ENCODE results near the gene SHROOM2. TPM values are rescaled to one million over a fixed set of nuclear protein-coding genes. Genes with fewer than 3 reads are reported as not detected.
"Not testable (repeated sequence)": the region's sequence is repeated elsewhere in the genome, so short reads cannot be mapped to it uniquely, and the experiment has no call there.

The SHROOM2 gene
- 8.8 and 14.0 TPM in 2 replicates for total RNA-seq

GRCh38 chrX:9785944-9786797 lies at the start of gene SHROOM2:
Gene SHROOM2, plus strand, starts transcription at chrX:9786429. Its CDS starts 117 bp downstream, at chrX:9786546.
- peak; percentile 40 for DNase-seq

DNA sequence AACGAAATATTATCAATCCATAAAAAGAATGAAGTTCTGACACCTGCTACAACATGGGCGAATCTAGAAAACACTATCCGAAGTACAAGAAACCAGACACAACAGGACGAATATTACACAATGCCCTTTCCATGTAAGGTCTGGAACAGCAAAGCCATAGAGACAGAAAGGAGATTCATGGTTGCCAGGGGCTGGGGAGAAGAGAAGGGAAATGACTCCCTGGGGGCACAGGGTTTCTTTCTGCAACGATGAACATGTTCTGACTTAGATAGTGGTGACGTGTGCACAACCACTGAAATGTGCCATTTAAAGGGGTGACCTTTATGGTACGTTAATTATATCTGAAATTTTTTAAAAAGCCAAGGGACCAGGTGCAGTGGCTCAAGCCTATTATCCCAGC lies 48.9 kb upstream of the SHROOM2 start:
- DNase-seq = no peak

DNA sequence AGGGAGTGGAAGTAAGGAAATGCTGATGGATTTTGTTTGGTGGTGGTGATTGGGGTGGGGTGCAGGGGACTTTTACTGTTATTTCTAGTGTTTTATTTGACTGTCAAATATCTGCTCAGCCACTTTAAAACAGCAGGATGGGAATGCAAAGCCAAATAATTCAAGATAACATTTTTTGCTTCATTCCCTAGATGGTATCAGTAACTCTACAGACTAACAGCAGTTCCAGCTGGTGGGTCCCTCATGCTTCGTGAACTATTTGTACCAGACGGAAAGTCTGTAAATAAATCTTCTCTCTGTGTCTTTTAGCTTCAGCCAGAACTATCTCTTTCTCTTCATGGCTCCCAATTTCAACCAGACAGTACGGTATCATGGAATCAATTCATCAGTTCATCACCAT lies 48.1 kb upstream of the SHROOM2 start:
- no peak for DNase-seq

GRCh38 chrX:9739130-9739529 lies 47.1 kb upstream of the SHROOM2 start:
- no peak for DNase-seq

DNA sequence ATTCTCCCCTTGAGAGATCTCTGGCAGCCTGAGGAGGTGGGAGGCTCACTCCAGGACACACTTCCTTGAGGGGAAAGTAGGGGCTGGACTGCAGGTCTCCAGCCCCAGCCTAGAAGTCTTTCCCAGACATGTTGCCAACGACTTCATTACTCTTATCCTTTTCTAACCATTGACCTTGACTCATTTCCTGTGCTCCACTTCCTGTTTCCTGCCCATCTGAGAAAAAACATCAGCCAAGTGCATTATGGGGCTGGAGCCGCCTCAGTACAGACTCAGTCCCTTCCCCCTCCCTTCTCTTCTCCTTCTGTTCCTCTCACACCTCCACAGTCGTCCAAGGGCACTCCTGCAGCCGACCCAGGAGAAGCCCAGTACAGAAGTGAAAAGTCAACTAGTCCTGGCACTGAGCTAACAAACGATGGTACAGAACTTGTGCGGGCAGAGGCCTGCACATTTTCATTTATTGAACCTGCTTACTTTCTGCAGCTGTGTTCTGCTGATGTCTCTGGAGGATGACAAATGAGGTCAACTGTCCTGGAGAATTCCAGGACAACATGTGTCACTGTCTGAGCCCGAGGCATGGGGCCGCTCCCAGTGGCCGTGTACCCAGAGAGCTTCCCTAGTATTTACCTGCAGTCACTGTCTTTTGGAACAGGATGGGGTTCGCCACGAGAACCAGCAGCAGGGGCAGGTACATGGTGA lies 40.7 kb upstream of the SHROOM2 start:
- DNase-seq = peak; percentile 94

DNA sequence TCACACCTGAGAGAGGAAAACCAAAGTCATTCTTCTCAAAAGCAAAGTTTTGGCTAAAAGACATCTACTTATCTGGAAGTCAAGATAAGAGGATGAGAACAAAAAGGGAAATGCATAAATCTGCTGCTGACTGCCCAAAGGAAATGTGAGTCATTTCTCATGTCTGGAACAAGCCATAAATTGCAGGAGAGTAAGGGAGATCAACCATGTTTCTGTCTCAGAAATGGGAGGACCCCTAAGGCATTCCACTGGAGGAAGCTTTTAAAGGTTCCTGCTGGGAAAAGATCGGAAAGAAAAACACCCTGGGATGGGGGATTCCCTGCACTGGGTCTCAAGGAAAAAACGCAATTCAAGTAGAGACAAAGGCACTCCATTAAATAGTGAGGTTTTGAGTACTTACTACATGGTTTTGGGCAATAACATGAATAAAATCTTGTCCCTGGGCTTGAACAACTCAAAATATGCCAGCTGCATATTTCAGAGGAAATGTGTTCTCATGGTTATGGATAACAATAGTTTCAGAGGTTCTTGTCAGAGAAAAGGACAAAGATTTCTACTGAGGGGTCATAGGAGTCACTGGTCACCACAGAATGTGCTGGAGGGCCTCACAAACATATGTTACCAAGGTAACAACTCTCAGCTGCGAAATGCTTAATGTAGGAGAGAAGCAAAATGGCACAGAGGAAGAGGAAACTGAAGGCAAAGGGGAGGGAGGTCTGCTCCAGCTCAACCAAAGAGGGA lies 39.9 kb upstream of the SHROOM2 start:
- DNase-seq = peak; percentile 90

DNA sequence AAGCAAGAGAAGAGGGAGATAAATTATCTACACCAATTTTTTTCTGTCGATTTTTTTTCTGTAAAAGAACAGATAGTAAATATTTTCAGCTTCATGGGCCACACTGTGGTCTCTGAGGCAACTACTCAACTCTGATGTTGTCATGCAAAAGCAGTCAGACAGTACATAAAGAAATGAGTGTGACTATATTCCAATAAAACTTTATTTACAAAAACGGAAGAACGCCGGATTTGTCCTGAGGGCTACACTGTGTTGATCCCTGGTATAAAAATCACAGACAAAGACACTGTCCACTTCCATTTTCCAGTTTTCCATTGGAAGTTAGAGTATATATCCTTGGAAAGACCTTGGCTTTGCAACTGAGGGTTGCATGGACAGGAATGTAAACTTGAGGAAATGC lies 38.6 kb upstream of the SHROOM2 start:
- DNase-seq = no peak

GRCh38 chrX:9749146-9749692 lies 37.0 kb upstream of the SHROOM2 start:
- DNase-seq = peak; percentile 63

DNA sequence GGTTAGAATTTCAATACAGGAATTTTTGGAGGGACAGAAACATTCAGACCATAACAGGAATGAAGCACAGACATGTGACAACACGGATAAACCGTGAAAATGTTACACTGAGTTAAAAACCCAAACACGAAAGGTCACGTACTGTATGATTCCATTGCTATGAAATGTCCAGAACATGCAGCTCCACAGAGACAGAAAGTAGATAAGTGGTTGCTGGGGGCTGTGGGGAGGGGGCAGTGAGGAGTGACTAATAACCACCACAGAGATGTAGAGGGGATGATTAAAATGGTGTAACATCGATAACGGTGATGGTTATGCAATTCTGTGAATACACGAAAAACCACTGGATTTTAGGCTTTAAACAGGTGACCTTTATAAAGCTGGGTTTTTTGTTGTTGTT lies 28.9 kb upstream of the SHROOM2 start:
- no peak for DNase-seq

GRCh38 chrX:9758021-9758638 lies 28.1 kb upstream of the SHROOM2 start:
- DNase-seq = no peak

- no peak for DNase-seq
These were observed 26.9 kb upstream of the SHROOM2 start for GRCh38 chrX:9759337-9759736.

GRCh38 chrX:9765072-9765736 lies 21.0 kb upstream of the SHROOM2 start:
- no peak for DNase-seq

- no peak for DNase-seq
These were observed 20.5 kb upstream of the SHROOM2 start, which contains the start of gene GPR143 for GRCh38 chrX:9765737-9766097. Gene GPR143, minus strand, starts transcription at chrX:9765847. Its CDS starts 30 bp downstream, at chrX:9765817.

- DNase-seq = peak; percentile 58
These were observed 18.9 kb upstream of the SHROOM2 start for GRCh38 chrX:9767375-9767774.

DNA sequence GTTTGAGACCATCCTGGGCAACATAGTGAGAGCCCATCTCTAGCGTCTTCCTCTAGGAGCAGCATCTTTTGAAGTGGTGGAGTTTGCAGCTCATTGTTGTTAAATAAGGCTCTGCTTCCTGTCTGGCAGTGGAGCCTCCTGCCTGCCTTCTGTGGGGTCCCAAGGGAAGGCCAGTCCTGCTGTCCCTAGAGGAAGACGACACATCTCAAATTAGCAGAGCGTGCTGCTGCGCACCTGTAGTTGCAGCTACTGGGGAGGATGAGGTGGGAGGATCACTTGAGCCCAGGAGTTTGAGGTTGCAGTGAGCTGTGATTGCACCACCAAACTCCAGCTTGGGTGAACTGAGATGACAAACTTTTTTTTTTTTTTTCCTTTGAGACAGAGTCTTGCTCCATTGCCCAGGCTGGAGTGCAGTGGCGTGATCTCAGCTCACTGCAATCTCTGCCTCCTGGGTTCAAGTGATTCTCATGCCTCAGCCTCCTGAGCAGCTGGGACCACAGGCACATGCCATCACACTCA lies 17.8 kb upstream of the SHROOM2 start:
- not testable (repeated sequence) for DNase-seq

- peak; percentile 67 for DNase-seq
These were observed 15.9 kb upstream of the SHROOM2 start for GRCh38 chrX:9770319-9770718.

DNA sequence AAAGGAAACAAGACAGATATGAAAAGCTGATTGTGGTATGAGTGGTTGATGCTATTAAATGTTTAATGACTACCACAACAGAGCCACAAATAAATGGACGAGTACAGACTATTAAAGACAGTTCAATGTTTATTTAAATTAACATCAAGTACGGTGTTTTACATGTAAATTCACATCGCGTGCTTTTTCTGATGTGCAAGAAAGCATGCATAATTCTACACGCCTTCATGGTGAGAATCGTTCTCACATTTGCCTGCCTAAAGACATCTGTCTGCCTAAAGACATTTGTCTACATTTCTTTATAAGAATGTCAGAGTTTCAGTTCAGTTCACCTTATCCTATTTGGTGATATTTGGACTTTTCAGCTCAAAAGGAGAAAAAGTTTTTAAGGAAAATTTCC lies 13.3 kb upstream of the SHROOM2 start:
- DNase-seq = no peak

GRCh38 chrX:9775930-9776329 lies 10.3 kb upstream of the SHROOM2 start:
- no peak for DNase-seq

DNA sequence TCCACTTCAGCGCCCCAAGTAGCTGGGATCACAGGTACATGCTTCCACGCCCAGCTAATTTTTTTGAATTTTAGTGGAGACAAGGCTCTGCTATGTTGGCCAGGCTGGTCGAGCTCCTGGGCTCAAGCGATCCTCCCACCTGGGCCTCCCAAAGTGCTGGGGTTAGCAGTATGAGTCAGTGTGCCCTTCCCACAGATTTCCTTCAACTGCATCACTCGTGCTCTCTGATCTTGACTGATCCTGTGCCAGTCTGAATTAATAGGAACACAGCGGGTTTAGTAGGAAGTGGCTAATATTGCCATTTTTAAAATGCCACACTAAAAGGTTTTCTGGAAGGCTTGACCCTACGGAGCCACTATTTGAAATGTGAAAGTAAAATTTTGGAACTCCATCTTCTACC lies 4.3 kb upstream of the SHROOM2 start:
- peak; percentile 19 for DNase-seq

- DNase-seq = no peak
These were observed 1.9 kb upstream of the SHROOM2 start for GRCh38 chrX:9784332-9784731.

DNA sequence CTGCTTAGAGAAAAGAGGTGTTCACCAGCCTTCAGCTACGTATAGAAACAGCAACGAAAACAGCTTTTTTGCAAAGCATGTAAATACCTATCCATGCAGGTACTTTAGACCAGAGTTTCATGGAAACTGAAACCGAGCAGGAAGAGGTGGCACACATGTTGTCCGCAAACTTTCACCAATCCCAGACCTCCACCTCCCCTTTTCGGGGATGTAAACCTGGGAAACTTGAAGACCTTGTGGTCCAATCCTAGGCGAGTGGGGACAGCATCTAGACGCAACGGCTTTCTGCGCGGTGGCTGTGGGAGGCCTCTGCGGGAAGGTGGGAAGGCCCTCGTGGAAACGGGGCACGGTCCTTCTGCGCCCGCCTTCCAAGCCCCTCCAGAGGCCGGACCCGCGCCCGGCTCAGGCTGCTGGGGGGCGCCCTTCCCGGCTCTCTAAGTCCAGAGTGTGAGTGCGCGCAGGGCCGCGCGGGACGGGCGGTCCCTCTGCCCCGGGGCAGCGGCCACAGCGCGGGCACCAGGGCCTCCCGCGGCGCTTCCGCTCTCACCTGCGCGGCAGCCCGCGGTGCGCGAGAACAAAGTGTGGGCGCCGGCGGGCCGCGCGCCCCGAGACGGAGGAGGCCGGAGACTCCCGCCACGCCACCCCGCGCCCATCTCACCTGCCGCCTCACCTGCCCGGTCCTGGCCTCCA lies 830 bp upstream of the SHROOM2 start:
- DNase-seq = no peak
